ENCODE data around the gene GJA4. TPM values are rescaled to one million over a fixed set of nuclear protein-coding genes. Genes with fewer than 3 reads are reported as not detected.

The GJA4 gene
- total and polyA plus RNA-seq, 2 of the 13 experiments (the other 11 are each of a cell fraction or from before 2014, with no cell fraction given) = not detected

DNA sequence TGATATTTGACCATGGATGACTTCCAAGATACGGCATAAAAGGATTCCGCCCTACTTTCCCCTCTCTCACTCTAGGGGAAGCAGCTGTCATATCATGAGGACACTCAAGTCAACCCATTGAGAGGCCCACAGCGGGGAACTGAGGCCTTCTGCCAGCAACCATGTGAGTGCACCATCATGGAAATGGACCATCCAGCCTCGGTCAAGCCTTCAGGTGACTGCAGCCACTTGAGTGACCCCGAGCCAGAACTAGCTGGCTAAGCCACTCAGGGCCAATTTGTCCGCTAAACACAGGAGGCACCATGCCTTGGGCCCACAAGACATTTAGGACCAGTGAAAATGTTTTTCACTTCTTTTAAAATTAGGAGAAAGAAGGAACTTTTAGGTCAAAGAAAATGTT, 49.0 kb upstream of the GJA4 start:
- intact Hi-C loops (cut with micrococcal nuclease; ENCODE audit: unreplicated experiment) (no loop called here), in situ Hi-C loops (cut with HindIII; ENCODE audit: extremely low pct_ligation_motif_present, low pct_unique_long_range_greater_than_20kb) (loop anchor here (10.0 kb wide), 3 partner anchors 199 to 1109 kb away; no protein-coding TSS in a partner anchor)
- no TSS peak for BruUV-seq (replicated peaks)
- Histone ChIP-seq H3K27ac (ENCODE audit: extremely low read length, insufficient read depth, low read length) (no peak overlapping the region), H2AFZ (ENCODE audit: low read length) (no peak overlapping the region), H3K4me3 (replicated peaks in 1 of 3; ENCODE audit: insufficient read depth in 1 of 3, low read depth in 2 of 3, low read length in 3 of 3) (no peak overlapping the region), H3K27me3 (ENCODE audit: control insufficient read depth in 1 of 2, insufficient read depth in 2 of 2, low read length in 2 of 2) (peaks cover 4 to 16% of the 10 kb centered on the region in 2 experiments; a peak in 4 of 5 replicates), H4K20me1 (ENCODE audit: insufficient read depth, low read length) (no peaks in the 10 kb centered on the region), H3K9ac (ENCODE audit: insufficient read depth, low read depth, low read length) (no peak overlapping the region), H3K36me3 (replicated peaks in 1 of 2; ENCODE audit: control insufficient read depth in 1 of 2, insufficient read depth in 2 of 2, low read length in 2 of 2) (no peaks in the 10 kb centered on the region), H3K4me1 (ENCODE audit: insufficient read depth, low read length) (peaks cover 6% of the 10 kb centered on the region; the same call in 1 of the 2 replicates), H3K9me3 (ENCODE audit: low read length) (no peaks in the 10 kb centered on the region), H3K4me2 (ENCODE audit: low read depth, low read length) (no peak overlapping the region), H3K79me2 (ENCODE audit: insufficient read depth, low read length) (no peaks in the 10 kb centered on the region)
- CTCF ChIA-PET (ENCODE audit: low intra/inter-chr PET ratio, low total read pairs) = no interaction called here
- POLR2A ChIA-PET = no interaction called here
- no peak for TF ChIP-seq CENPX (CRISPR knock-in tag; IDR thresholded peaks at IDR 0.05)
- DNase-seq (ENCODE audit: low spot score) = no peak
- no peak for ATAC-seq
- 36% methylated on average over 5 of the region's 6 CpGs for WGBS (ENCODE audit: low lambda C conversion rate)
- FAIRE-seq = no peak

DNA sequence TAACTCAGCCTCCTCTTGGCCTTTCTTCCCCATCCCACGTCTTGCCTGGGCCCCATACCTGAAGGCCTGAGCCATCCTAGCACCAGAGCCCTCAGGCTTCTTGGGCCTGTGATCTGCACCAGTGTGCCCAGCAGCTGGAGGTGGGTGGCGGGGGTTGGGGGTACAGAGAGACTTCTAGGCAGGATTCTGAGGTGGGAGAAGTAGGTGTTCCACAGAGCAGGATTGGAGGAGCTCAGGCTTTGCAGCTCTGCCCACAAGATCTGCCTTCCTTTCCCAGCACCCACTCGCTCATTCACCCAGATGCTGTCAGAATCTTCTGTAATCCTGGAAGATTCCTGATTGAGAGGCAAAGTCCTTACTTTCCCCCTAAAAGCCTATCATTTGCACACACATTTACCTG, 47.9 kb upstream of the GJA4 start:
- TF ChIP-seq RFX3 (CRISPR knock-in tag; IDR thresholded peaks at IDR 0.05) (no peak), RCOR2 (CRISPR knock-in tag; IDR thresholded peaks at IDR 0.05) (no peak), ZNF572 (CRISPR knock-in tag; IDR thresholded peaks at IDR 0.05) (no peak)
- POLR2A ChIA-PET = no interaction called here
- no peak for DNase-seq (ENCODE audit: low spot score)
- H4K20me1 ChIP-seq (ENCODE audit: insufficient read depth, low read length) = no peaks in the 10 kb centered on the region
- H3K4me1 ChIP-seq (ENCODE audit: insufficient read depth, low read length) = peaks cover 6% of the 10 kb centered on the region; the same call in 1 of the 2 replicates
- H3K4me2 ChIP-seq (ENCODE audit: low read depth, low read length) = no peak overlapping the region
- WGBS (ENCODE audit: low lambda C conversion rate) = 0% methylated on average over 2 of the region's 3 CpGs
- no TSS peak for BruUV-seq (replicated peaks)
- H3K36me3 ChIP-seq (replicated peaks in 1 of 2; ENCODE audit: control insufficient read depth in 1 of 2, insufficient read depth in 2 of 2, low read length in 2 of 2) = no peaks in the 10 kb centered on the region
- no peaks in the 10 kb centered on the region for H3K9me3 ChIP-seq (ENCODE audit: low read length)
- H3K27ac ChIP-seq (ENCODE audit: extremely low read length, insufficient read depth, low read length) = no peak overlapping the region
- H3K27me3 ChIP-seq (ENCODE audit: control insufficient read depth in 1 of 2, insufficient read depth in 2 of 2, low read length in 2 of 2) = peaks cover 2 to 13% of the 10 kb centered on the region in 2 experiments; a peak in 4 of 5 replicates
- in situ Hi-C loops (cut with HindIII; ENCODE audit: extremely low pct_ligation_motif_present, low pct_unique_long_range_greater_than_20kb) (loop anchor here (10.0 kb wide), 3 partner anchors 200 to 1110 kb away; no protein-coding TSS in a partner anchor), intact Hi-C loops (cut with micrococcal nuclease; ENCODE audit: unreplicated experiment) (no loop called here)
- ATAC-seq = no peak
- no peak overlapping the region for H2AFZ ChIP-seq (ENCODE audit: low read length)
- FAIRE-seq = no peak
- no peak overlapping the region for H3K4me3 ChIP-seq (replicated peaks in 1 of 3; ENCODE audit: insufficient read depth in 1 of 3, low read depth in 2 of 3, low read length in 3 of 3)
- no peak overlapping the region for H3K9ac ChIP-seq (ENCODE audit: insufficient read depth, low read depth, low read length)
- H3K79me2 ChIP-seq (ENCODE audit: insufficient read depth, low read length) = no peaks in the 10 kb centered on the region
- CTCF ChIA-PET (ENCODE audit: low intra/inter-chr PET ratio, low total read pairs) = no interaction called here

All from HepG2 (cell line).